Parathyroid adenoma (tissue), 2 donors: ENCODE results near the gene RGS11.

Source experiments
- H2AFZ ChIP-seq: fragments of 300-600 bp; sonication (generic); one replicate; pipeline ENCODE4 v1.7.0; 2017; ENCODE audit warnings: antibody characterized with exemption, mild to moderate bottlenecking
- H3K27ac ChIP-seq: fragments of 300-600 bp; sonication (generic); one replicate; pipeline ENCODE4 v1.7.0; 2017
- H3K27me3 ChIP-seq: fragments of 300-600 bp; sonication (generic); one replicate; pipeline ENCODE4 v1.7.0; 2017; ENCODE audit warnings: low read length; ENCODE audit not compliant: control insufficient read depth, insufficient read depth
- H3K36me3 ChIP-seq: fragments of 300-600 bp; sonication (generic); one replicate; pipeline ENCODE4 v1.7.0; 2017; ENCODE audit warnings: low read length; ENCODE audit not compliant: control insufficient read depth, insufficient read depth
- H3K4me1 ChIP-seq: fragments of 300-600 bp; sonication (generic); one replicate; pipeline ENCODE4 v1.7.0; 2017; ENCODE audit warnings: control low read depth
- H3K4me2 ChIP-seq: fragments of 300-600 bp; sonication (generic); one replicate; pipeline ENCODE4 v1.7.0; 2017; ENCODE audit warnings: low read length
- H3K4me3 ChIP-seq: fragments of 300-600 bp; sonication (generic); one replicate; pipeline ENCODE4 v1.7.0; 2017; ENCODE audit warnings: low read depth, low read length
- H3K79me2 ChIP-seq: fragments of 300-600 bp; sonication (generic); one replicate; pipeline ENCODE4 v1.7.0; 2017; ENCODE audit warnings: control low read depth
- H3K9ac ChIP-seq: fragments of 300-600 bp; sonication (generic); one replicate; pipeline ENCODE4 v1.7.0; 2017; ENCODE audit warnings: mild to moderate bottlenecking
- H3K9me3 ChIP-seq: fragments of 300-600 bp; sonication (generic); one replicate; pipeline ENCODE4 v1.7.0; 2017; ENCODE audit warnings: low read length; ENCODE audit not compliant: control insufficient read depth
- CTCF ChIP-seq: fragments of 300-600 bp; sonication (generic); IDR thresholded peaks from one replicate; pipeline ENCODE4 v1.7.0; 2017; ENCODE audit warnings: antibody characterized with exemption, mild to moderate bottlenecking
- donor health status: primary hyperparathyroidism.

Gene RGS11

GRCh38 chr16:285146-286055 is 9.7 kb upstream of the RGS11 start:
- Histone ChIP-seq H3K9me3 (no peaks in the 10 kb centered on the region), H3K36me3 (no peaks in the 10 kb centered on the region), H3K4me3 (no peak overlapping the region), H3K79me2 (no peaks in the 10 kb centered on the region), H2AFZ (no peak overlapping the region), H3K4me2 (no peak overlapping the region), H3K27ac (no peak overlapping the region), H3K27me3 (no peaks in the 10 kb centered on the region), H3K4me1 (no peaks in the 10 kb centered on the region), H3K9ac (no peak overlapping the region)
- TF ChIP-seq CTCF: no peak

- H3K36me3 ChIP-seq: no peaks in the 10 kb centered on the region
- H3K79me2 ChIP-seq: no peaks in the 10 kb centered on the region
- no peaks in the 10 kb centered on the region for H3K4me1 ChIP-seq
- no peak overlapping the region for H3K4me2 ChIP-seq
- H3K4me3 ChIP-seq: no peak overlapping the region
- no peak overlapping the region for H3K9ac ChIP-seq
- H3K27ac ChIP-seq: no peak overlapping the region
- no peaks in the 10 kb centered on the region for H3K27me3 ChIP-seq
- H2AFZ ChIP-seq: no peak overlapping the region
- no peaks in the 10 kb centered on the region for H3K9me3 ChIP-seq
- TF ChIP-seq CTCF: no peak
These were observed 8.7 kb upstream of the RGS11 start for GRCh38 chr16:284204-285120.

- Histone ChIP-seq H3K4me1 (no peaks in the 10 kb centered on the region), H3K4me3 (no peak within 1 kb of the TSS), H3K36me3 (no peaks in the 10 kb centered on the region), H3K9me3 (no peaks in the 10 kb centered on the region), H2AFZ (no peak within 1 kb of the TSS), H3K27me3 (no peaks in the 10 kb centered on the region), H3K9ac (no peak within 1 kb of the TSS), H3K79me2 (no peaks in the 10 kb centered on the region), H3K27ac (no peak within 1 kb of the TSS), H3K4me2 (no peak within 1 kb of the TSS)
- TF ChIP-seq CTCF: no peak
These were observed 7.5 kb upstream of the RGS11 start, which contains the start of gene PDIA2 for GRCh38 chr16:283033-283805. Gene PDIA2 (plus strand): TSS chr16:283164. CDS start chr16:283170, 6 bp downstream.

- H3K27me3 ChIP-seq: no peaks in the 10 kb centered on the region
- no peak overlapping the region for H3K27ac ChIP-seq
- H3K4me3 ChIP-seq: no peak overlapping the region
- H3K9me3 ChIP-seq: no peaks in the 10 kb centered on the region
- no peaks in the 10 kb centered on the region for H3K4me1 ChIP-seq
- H3K36me3 ChIP-seq: no peaks in the 10 kb centered on the region
- no peak for TF ChIP-seq CTCF
- H3K9ac ChIP-seq: no peak overlapping the region
- no peak overlapping the region for H2AFZ ChIP-seq
- H3K79me2 ChIP-seq: no peaks in the 10 kb centered on the region
- H3K4me2 ChIP-seq: no peak overlapping the region
These were observed 6.7 kb upstream of the RGS11 start for GRCh38 chr16:282491-282890.
